H9 (cell line): ENCODE results near the gene AGBL3. TPM values are rescaled to one million over a fixed set of nuclear protein-coding genes. Genes with fewer than 3 reads are reported as not detected.
A peak's percentile ranks its signal among the peaks of the same experiment; 100 is the strongest.

ENCODE experiments used
- DNase-seq: peaks from one replicate; pipeline ENCODE4 v3.0.0-alpha.2; 2017
- H2AFZ ChIP-seq: one replicate; pipeline ENCODE4 v1.6.1; 2013; ENCODE audit warnings: mild to moderate bottlenecking, low read length, control low read depth, moderate library complexity
- H2AK5ac ChIP-seq: 2 replicates; pipeline ENCODE4 v1.6.1; 2013; ENCODE audit warnings: low read length, control low read depth, mixed read lengths; ENCODE audit not compliant: insufficient read length
- H2BK120ac ChIP-seq: one replicate; pipeline ENCODE4 v1.6.1; 2013; ENCODE audit warnings: low read depth, mild to moderate bottlenecking, low read length, control low read depth, inconsistent platforms; ENCODE audit not compliant: poor library complexity, severe bottlenecking
- H2BK12ac ChIP-seq: 2 replicates; pipeline ENCODE4 v1.6.1; 2013; ENCODE audit warnings: low read length, control low read depth, mixed read lengths, low read depth; ENCODE audit not compliant: insufficient read length
- H2BK15ac ChIP-seq: 2 replicates; pipeline ENCODE4 v1.6.1; 2013; ENCODE audit warnings: low read depth, low read length, control low read depth
- H2BK20ac ChIP-seq: one replicate; pipeline ENCODE4 v1.6.1; 2013; ENCODE audit warnings: low read depth, mild to moderate bottlenecking, low read length, control low read depth, inconsistent platforms; ENCODE audit not compliant: poor library complexity, severe bottlenecking
- H2BK5ac ChIP-seq: 2 replicates; pipeline ENCODE4 v1.6.1; 2013; ENCODE audit warnings: low read length, control low read depth, mixed read lengths; ENCODE audit not compliant: insufficient read length
- H3K14ac ChIP-seq: 2 replicates; pipeline ENCODE4 v1.6.1; 2013; ENCODE audit warnings: low read length, control low read depth; ENCODE audit not compliant: insufficient read depth
- H3K18ac ChIP-seq: 2 replicates; pipeline ENCODE4 v1.6.1; 2013; ENCODE audit warnings: low read depth, mild to moderate bottlenecking, mixed read lengths, low read length, control low read depth; ENCODE audit not compliant: insufficient read length
- H3K23ac ChIP-seq: 2 replicates; pipeline ENCODE4 v1.6.1; 2013; ENCODE audit warnings: low read length, control low read depth, mixed read lengths, low read depth; ENCODE audit not compliant: insufficient read length
- H3K23me2 ChIP-seq: 2 replicates; pipeline ENCODE4 v1.6.1; 2013; ENCODE audit warnings: low read depth, mild to moderate bottlenecking, mixed read lengths, low read length, control low read depth; ENCODE audit not compliant: insufficient read length, poor library complexity, severe bottlenecking
- H3K27ac ChIP-seq: 2 replicates; pipeline ENCODE4 v1.5.1; 2013; ENCODE audit warnings: low read length, control low read depth, mixed read lengths, low read depth; ENCODE audit not compliant: insufficient read length
- H3K27me3 ChIP-seq: 2 replicates; pipeline ENCODE4 v1.6.1; 2013; ENCODE audit warnings: low read length, control low read depth, inconsistent platforms; ENCODE audit not compliant: insufficient read depth
- H3K4ac ChIP-seq: 2 replicates; pipeline ENCODE4 v1.6.1; 2013; ENCODE audit warnings: low read depth, mild to moderate bottlenecking, control low read depth, inconsistent platforms, low read length, moderate library complexity
- H3K4me1 ChIP-seq: 2 replicates; pipeline ENCODE4 v1.6.1; 2013; ENCODE audit warnings: low read length, control low read depth, inconsistent platforms; ENCODE audit not compliant: insufficient read depth
- H3K4me2 ChIP-seq: 2 replicates; pipeline ENCODE4 v1.6.1; 2013; ENCODE audit warnings: low read length, control low read depth, mixed read lengths; ENCODE audit not compliant: insufficient read length, insufficient read depth
- H3K56ac ChIP-seq: 2 replicates; pipeline ENCODE4 v1.6.1; 2013; ENCODE audit warnings: low read depth, mild to moderate bottlenecking, mixed read lengths, low read length, control low read depth; ENCODE audit not compliant: insufficient read length
- H3K79me1 ChIP-seq: 2 replicates; pipeline ENCODE4 v1.6.1; 2013; ENCODE audit warnings: low read depth, mild to moderate bottlenecking, moderate library complexity, low read length, control low read depth, inconsistent platforms; ENCODE audit not compliant: insufficient read depth, poor library complexity, severe bottlenecking
- H3K79me2 ChIP-seq: 2 replicates; pipeline ENCODE4 v1.6.1; 2013; ENCODE audit warnings: low read length, control low read depth, inconsistent platforms; ENCODE audit not compliant: insufficient read depth
- H3K9ac ChIP-seq: 2 replicates; pipeline ENCODE4 v1.6.1; 2013; ENCODE audit warnings: low read length, control low read depth, mixed read lengths; ENCODE audit not compliant: insufficient read length; ENCODE audit errors: extremely low read depth
- H3K9me3 ChIP-seq: one replicate; pipeline ENCODE4 v1.6.1; 2013; ENCODE audit warnings: low read depth, low read length, inconsistent platforms; ENCODE audit not compliant: control insufficient read depth
- H3T11ph ChIP-seq: one replicate; pipeline ENCODE4 v1.6.1; 2013; ENCODE audit warnings: mild to moderate bottlenecking, low read length, control low read depth, inconsistent platforms
- H4K20me1 ChIP-seq: one replicate; pipeline ENCODE4 v1.6.1; 2013; ENCODE audit not compliant: control insufficient read depth, insufficient read length, insufficient read depth
- H4K5ac ChIP-seq: 2 replicates; pipeline ENCODE4 v1.6.1; 2013; ENCODE audit warnings: low read depth, mild to moderate bottlenecking, mixed read lengths, low read length, control low read depth; ENCODE audit not compliant: insufficient read length
- H4K8ac ChIP-seq: replicated peaks from 2 replicates; pipeline ENCODE4 v1.6.1; 2013; ENCODE audit warnings: low read length, control low read depth, mixed read lengths, low read depth; ENCODE audit not compliant: insufficient read length
- H4K91ac ChIP-seq: 2 replicates; pipeline ENCODE4 v1.6.1; 2013; ENCODE audit warnings: low read depth, mild to moderate bottlenecking, moderate library complexity, mixed read lengths, low read length, control low read depth; ENCODE audit not compliant: insufficient read length
- H3K27ac Mint-ChIP-seq, 3 experiments: 2 replicates in 2 of 3; 3 replicates in 1 of 3; pipeline ENCODE4 v1.8.0; 2020 to 2021; ENCODE audit warnings: mixed read lengths in 3 of 3, mild to moderate bottlenecking in 1 of 3, moderate library complexity in 1 of 3
- H3K27me3 Mint-ChIP-seq: 2 replicates; pipeline ENCODE4 v1.8.0; 2021; ENCODE audit warnings: low read depth, mild to moderate bottlenecking, moderate library complexity, mixed read lengths
- H3K36me3 Mint-ChIP-seq, 3 experiments: 2 replicates in 2 of 3; 3 replicates in 1 of 3; pipeline ENCODE4 v1.8.0; 2020 to 2021; ENCODE audit warnings: low read depth in 3 of 3, mixed read lengths in 3 of 3; ENCODE audit not compliant: insufficient read depth in 1 of 3
- H3K4me1 Mint-ChIP-seq, 2 experiments: 2 replicates each; pipeline ENCODE4 v1.8.0; 2020; ENCODE audit warnings: mixed read lengths in 2 of 2
- H3K4me3 Mint-ChIP-seq, 2 experiments: 2 replicates in 1 of 2; 3 replicates in 1 of 2; pipeline ENCODE4 v1.8.0; 2020 to 2021; ENCODE audit warnings: mild to moderate bottlenecking in 2 of 2, mixed read lengths in 2 of 2, moderate library complexity in 1 of 2
- H3K9me3 Mint-ChIP-seq, 2 experiments: 2 replicates in 1 of 2; 3 replicates in 1 of 2; pipeline ENCODE4 v1.8.0; 2020; ENCODE audit warnings: mild to moderate bottlenecking in 2 of 2, mixed read lengths in 2 of 2, moderate library complexity in 1 of 2
- CTCF ChIP-seq: fragments of 200-600 bp; sonication (generic); conservative IDR thresholded peaks from 3 replicates; pipeline ENCODE4 v1.8.0; 2021; ENCODE audit warnings: antibody characterized with exemption, mild to moderate bottlenecking
- WGBS: extraction: QIAGEN DNeasy Blood & Tissue Kit; methylation state at CpG from one replicate; pipeline ENCODE4 v1.1.7; 2013; ENCODE audit warnings: missing lambda C conversion rate, low lambda C conversion rate, mixed read lengths; ENCODE audit not compliant: insufficient read length; ENCODE audit errors: extremely low coverage; 5-methylcytosine and 5-hydroxymethylcytosine counted together
- total RNA-seq: library from RNA; stranded (reverse); gene quantifications from 2 replicates; pipeline ENCODE4 v1.2.1, GENCODE V29; 2021

The AGBL3 gene
- total RNA-seq, 1 experiment from 2014 or later = 2.4 TPM

GRCh38 chr7:134942690-134943466, 43.4 kb upstream of the AGBL3 start:
- H3K9ac ChIP-seq = no peak overlapping the region
- H3K4ac ChIP-seq = no peak overlapping the region
- H2BK120ac ChIP-seq = no peak overlapping the region
- H3K9me3 ChIP-seq = no peaks in the 10 kb centered on the region
- Mint-ChIP-seq H3K36me3 (peaks cover 11 to 24% (median 15%) of the 10 kb centered on the region in 3 experiments; a peak in 6 of 7 replicates), H3K27ac (peak overlapping the region in 1 of 3 experiments; percentile 44; a peak in 2 of 7 replicates), H3K9me3 (no peaks in the 10 kb centered on the region), H3K4me1 (peaks cover 11 to 20% of the 10 kb centered on the region in 2 experiments), H3K27me3 (no peaks in the 10 kb centered on the region), H3K4me3 (no peak overlapping the region)
- H3K27me3 ChIP-seq = no peaks in the 10 kb centered on the region
- no peaks in the 10 kb centered on the region for H3K23me2 ChIP-seq
- H3K79me2 ChIP-seq = no peaks in the 10 kb centered on the region
- no peak overlapping the region for H3T11ph ChIP-seq
- no peak overlapping the region for H3K4me2 ChIP-seq
- no peak overlapping the region for H4K5ac ChIP-seq
- no peak overlapping the region for H2AFZ ChIP-seq
- no peak overlapping the region for H2BK12ac ChIP-seq
- no peak overlapping the region for H2BK5ac ChIP-seq
- no peak overlapping the region for H3K18ac ChIP-seq
- no CpG with 5 or more reads among the region's 9 CpGs for WGBS
- H3K4me1 ChIP-seq = no peaks in the 10 kb centered on the region
- H3K27ac ChIP-seq = no peak overlapping the region
- H3K23ac ChIP-seq = no peak overlapping the region
- H4K8ac ChIP-seq = no peak overlapping the region
- H4K91ac ChIP-seq = no peak overlapping the region
- no peak overlapping the region for H3K56ac ChIP-seq
- TF ChIP-seq CTCF = no peak
- no peaks in the 10 kb centered on the region for H3K79me1 ChIP-seq
- H4K20me1 ChIP-seq = no peaks in the 10 kb centered on the region
- H2AK5ac ChIP-seq = no peak overlapping the region
- no peak overlapping the region for H2BK20ac ChIP-seq
- H3K14ac ChIP-seq = no peak overlapping the region
- no peak for DNase-seq
- no peak overlapping the region for H2BK15ac ChIP-seq
